ENCODE measurements around the gene CNPY3. TPM values are rescaled to one million over a fixed set of nuclear protein-coding genes. Genes with fewer than 3 reads are reported as not detected.
A peak's percentile ranks its signal among the peaks of the same experiment; 100 is the strongest.
"Not testable (repeated sequence)": the region's sequence is repeated elsewhere in the genome, so short reads cannot be mapped to it uniquely, and the experiment has no call there.

Gene CNPY3
- total RNA-seq, 3 donors from 2014 or later: 27.5 to 37.9 (median 33.1) TPM

GRCh38 chr6:42952389-42952788 is 23.1 kb downstream of the CNPY3 start:
- intact Hi-C loops (cut with DNase I; ENCODE audit: low total_unique reads): no loop called here
- no peak for TF ChIP-seq POLR2A (IDR thresholded peaks at IDR 0.05)
- no peak for TF ChIP-seq POLR2AphosphoS5 (IDR thresholded peaks at IDR 0.05)
- no peak for TF ChIP-seq CTCF (IDR thresholded peaks at IDR 0.05)
- no peaks in the 10 kb centered on the region for H3K9me3 ChIP-seq

GRCh38 chr6:42954405-42954804 is 25.1 kb downstream of the CNPY3 start:
- DNase-seq (ENCODE audit: low spot score in 2 of 2); intact Hi-C loops (cut with DNase I; ENCODE audit: low total_unique reads); H3K4me3 ChIP-seq; H3K9me3 ChIP-seq; H3K27me3 ChIP-seq; H3K4me1 ChIP-seq; H3K27ac ChIP-seq; H3K36me3 ChIP-seq: not testable (repeated sequence)

More at GRCh38 chr6:42952389-42952788, 23.1 kb downstream of the CNPY3 start:
- no peak for DNase-seq (ENCODE audit: low spot score in 2 of 2)
- Histone ChIP-seq H3K36me3 (no peaks in the 10 kb centered on the region), H3K27me3 (no peaks in the 10 kb centered on the region), H3K4me3 (no peak overlapping the region), H3K27ac (no peak overlapping the region), H3K4me1 (no peaks in the 10 kb centered on the region)

- Histone ChIP-seq H3K4me1 (no peaks in the 10 kb centered on the region), H3K36me3 (no peaks in the 10 kb centered on the region), H3K27ac (no peak overlapping the region), H3K4me3 (no peak overlapping the region), H3K9me3 (no peaks in the 10 kb centered on the region), H3K27me3 (no peaks in the 10 kb centered on the region)
- no peak for DNase-seq (ENCODE audit: low spot score in 2 of 2)
- TF ChIP-seq POLR2A (IDR thresholded peaks at IDR 0.05): no peak
- TF ChIP-seq CTCF (IDR thresholded peaks at IDR 0.05): no peak
- no peak for TF ChIP-seq POLR2AphosphoS5 (IDR thresholded peaks at IDR 0.05)
- intact Hi-C loops (cut with DNase I; ENCODE audit: low total_unique reads): no loop called here
Observed at GRCh38 chr6:42958125-42958524, 28.8 kb downstream of the CNPY3 start.

GRCh38 chr6:42959917-42960242 is 30.6 kb downstream of the CNPY3 start:
- Histone ChIP-seq H3K9me3 (no peaks in the 10 kb centered on the region), H3K4me1 (no peaks in the 10 kb centered on the region), H3K27me3 (no peaks in the 10 kb centered on the region), H3K36me3 (no peaks in the 10 kb centered on the region), H3K27ac (peak overlapping the region; percentile 16 to 21), H3K4me3 (peak overlapping the region; percentile 41 to 69 (median 59))
- no peak for DNase-seq (ENCODE audit: low spot score in 2 of 2)
- intact Hi-C loops (cut with DNase I; ENCODE audit: low total_unique reads): no loop called here
- TF ChIP-seq POLR2A (IDR thresholded peaks at IDR 0.05): no peak

- Histone ChIP-seq H3K4me3 (peak within 1 kb of the TSS; percentile 41 to 69 (median 59)), H3K27ac (peak within 1 kb of the TSS; percentile 16 to 21), H3K36me3 (no peaks in the 10 kb centered on the region), H3K4me1 (no peaks in the 10 kb centered on the region), H3K9me3 (no peaks in the 10 kb centered on the region), H3K27me3 (no peaks in the 10 kb centered on the region)
- peak; percentile 58 to 81 for DNase-seq (ENCODE audit: low spot score in 2 of 2)
- intact Hi-C loops (cut with DNase I; ENCODE audit: low total_unique reads): no loop called here
- TF ChIP-seq POLR2A (IDR thresholded peaks at IDR 0.05) (no peak), POLR2AphosphoS5 (IDR thresholded peaks at IDR 0.05) (peak in 1 of 3 donors; percentile 15)
Observed at GRCh38 chr6:42960243-42961019, 31.2 kb downstream of the CNPY3 start, which contains the start of gene GNMT. GNMT (plus strand) TSS chr6:42960754; CDS start chr6:42960768, 14 bp downstream.

- Histone ChIP-seq H3K27me3 (no peaks in the 10 kb centered on the region), H3K9me3 (no peaks in the 10 kb centered on the region), H3K4me1 (no peaks in the 10 kb centered on the region), H3K36me3 (no peaks in the 10 kb centered on the region), H3K4me3 (peak overlapping the region; percentile 41 to 69 (median 59)), H3K27ac (peak overlapping the region; percentile 16 to 17)
- no peak for DNase-seq (ENCODE audit: low spot score in 2 of 2)
- no peak for TF ChIP-seq POLR2A (IDR thresholded peaks at IDR 0.05)
- no peak for TF ChIP-seq POLR2AphosphoS5 (IDR thresholded peaks at IDR 0.05)
- no peak for TF ChIP-seq CTCF (IDR thresholded peaks at IDR 0.05)
- intact Hi-C loops (cut with DNase I; ENCODE audit: low total_unique reads): no loop called here
Observed at GRCh38 chr6:42961020-42961470, 31.8 kb downstream of the CNPY3 start.

Measured in breast epithelium (tissue), 4 donors.